ENCODE measurements around the gene ITPA.
A peak's percentile ranks its signal among the peaks of the same experiment; 100 is the strongest.

The ITPA gene

GRCh38 chr20:3209257-3209945 lies at the start of gene ITPA:
Gene ITPA, plus strand, starts transcription at chr20:3209498. Its CDS starts 54 bp downstream, at chr20:3209552.
- peak; percentile 64 for DNase-seq

- DNase-seq, result no peak
Measured at GRCh38 chr20:3160418-3160817, 48.9 kb upstream of the ITPA start.

DNA sequence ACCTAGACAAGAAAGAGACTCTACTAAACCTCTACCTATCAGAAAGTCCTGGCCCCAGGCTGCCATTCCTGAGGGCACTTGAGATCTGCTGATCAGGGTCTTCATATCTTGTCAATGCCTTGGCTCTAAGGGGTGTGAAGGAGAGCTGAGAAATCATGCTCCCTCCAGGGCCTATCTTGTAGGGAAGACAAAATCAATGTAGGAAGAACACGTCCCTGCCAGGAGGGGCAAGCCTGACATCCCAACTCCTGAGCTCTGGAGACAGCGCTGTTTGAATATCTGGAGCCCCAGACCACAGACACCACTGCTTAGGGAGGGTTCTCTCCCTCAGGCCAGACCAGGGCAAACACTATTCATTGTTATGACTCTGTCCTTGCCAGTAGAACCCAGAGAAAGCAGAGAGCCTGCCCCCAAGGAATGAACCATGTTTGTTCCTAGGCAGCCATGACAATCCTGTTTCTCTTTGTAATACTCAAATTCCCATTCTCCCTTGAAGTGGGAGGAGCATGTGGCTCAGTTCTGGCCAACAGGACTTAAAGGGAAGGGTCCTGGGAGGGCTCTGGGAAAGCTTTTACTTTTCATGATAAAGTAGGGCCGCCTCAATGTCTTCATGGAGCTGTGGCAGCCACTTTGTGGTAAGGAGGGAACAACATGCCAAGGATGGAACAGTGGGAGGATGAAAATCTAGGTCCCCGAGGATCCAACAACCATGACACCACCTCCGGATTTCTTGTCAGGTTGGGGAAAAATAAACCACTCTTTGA lies 47.8 kb upstream of the ITPA start:
- DNase-seq, result no peak

DNA sequence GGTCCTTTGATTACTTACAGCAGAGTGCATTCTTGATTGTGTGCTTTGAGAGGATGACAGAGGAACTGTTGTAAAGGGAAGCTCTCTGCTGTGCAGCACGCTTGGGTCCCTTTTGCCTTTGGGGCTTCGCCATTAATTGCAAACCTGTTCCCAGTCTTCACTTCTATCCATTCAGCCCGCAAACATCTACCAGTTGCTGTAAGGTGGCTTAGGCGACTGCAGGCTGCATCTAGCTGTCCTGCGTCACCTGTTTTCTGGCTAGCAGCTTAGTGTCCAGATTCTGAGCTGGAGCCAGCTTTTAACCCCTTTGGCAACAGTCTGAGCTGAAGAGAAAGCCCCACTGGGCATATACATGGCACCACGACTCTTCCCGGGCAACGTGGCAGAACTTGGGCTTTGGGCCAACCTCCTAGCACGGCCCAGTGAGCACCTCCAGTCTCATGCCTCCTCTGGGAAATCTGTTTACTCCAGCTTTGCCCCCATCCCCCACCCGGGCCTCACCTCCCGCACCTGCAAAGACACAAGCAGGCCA lies 47.2 kb upstream of the ITPA start:
- no peak for DNase-seq

- DNase-seq, result no peak
Measured at GRCh38 chr20:3163099-3164042, 45.9 kb upstream of the ITPA start.

DNA sequence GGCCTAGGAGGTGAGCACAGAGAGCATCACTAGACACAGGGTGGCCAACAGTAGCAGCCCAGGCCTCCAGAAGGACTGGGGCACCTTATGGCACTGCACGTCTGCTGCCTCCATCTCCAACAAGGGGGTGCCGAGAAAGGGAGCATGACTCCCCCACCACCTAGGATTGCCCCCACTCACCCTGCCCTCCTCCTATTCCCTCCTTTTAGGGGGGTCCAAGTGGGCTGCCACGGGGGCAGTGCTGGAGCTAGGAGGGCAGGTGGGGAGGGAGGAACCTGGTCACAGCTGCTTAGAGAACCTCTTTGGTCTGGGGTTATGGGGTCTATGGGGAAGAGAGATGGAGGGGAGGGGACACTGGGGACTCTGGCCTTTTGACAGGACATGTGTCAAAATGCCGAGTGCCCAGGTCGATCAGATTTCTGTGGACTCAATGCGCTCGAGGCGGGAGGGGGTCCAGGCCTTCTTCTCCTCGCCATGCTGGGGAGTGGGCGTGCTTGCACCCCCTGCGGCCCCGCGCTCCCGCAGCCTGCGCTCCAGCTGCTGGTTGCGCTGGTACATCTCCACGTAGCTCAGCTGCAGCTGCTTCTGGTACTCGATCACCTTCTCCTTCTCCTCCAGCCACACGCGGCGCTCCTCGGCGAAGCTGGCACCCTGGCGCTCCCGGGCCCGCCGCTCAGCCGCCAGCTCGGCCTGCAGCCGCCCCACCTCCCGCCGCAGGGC lies 45.1 kb upstream of the ITPA start:
- DNase-seq, result no peak

GRCh38 chr20:3164763-3165410 lies 44.4 kb upstream of the ITPA start:
- no peak for DNase-seq

- no peak for DNase-seq
Measured at GRCh38 chr20:3165473-3166337, 43.6 kb upstream of the ITPA start.

DNA sequence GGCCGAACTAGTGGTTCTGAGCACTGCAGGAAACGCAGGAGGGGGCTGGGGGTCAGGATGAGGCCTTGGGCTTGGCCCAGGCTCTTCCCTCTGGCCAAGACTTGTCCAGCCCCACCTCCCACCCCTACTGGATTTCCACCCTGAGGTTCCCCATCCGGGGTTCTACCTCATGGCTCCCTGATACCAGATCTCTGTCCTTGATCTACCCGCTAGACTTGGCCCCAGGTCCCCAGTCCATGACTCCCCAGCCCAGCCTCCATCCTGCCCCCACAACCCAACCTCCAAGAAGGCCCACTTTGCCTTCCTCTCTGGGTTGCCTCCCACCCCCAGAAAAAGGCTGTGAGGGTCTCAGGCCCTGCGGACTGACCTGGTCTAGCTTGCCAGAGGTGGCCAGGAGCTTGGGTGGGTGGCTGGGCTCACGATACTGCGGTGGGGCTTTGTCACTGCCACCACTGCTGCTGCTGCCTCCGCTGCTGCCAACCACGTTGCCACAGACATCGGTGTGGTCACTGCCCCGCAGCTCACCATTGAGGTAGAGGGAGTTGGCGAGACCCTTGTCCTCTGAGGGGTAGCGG lies 42.9 kb upstream of the ITPA start:
- no peak for DNase-seq

DNA sequence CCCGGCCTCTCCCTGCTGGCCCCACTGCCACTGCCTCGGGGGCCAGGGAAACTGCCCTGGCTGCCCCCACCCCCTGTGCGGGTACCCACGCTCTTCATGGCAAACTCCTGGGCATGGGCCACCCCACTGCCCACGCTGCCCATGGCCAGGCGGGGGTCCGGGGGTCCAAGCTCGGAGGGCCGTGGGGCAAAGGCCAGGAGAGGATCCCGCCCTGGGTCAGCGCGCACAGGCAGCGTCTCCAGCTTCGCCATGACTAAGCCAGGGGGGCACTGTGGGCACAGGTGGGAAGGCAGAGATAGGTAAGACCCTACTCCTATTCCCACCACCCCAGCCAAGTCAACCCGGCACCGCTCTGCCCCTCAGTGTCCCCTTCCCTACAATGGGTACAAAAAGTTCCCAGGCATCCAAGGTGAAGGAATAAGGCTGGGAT lies 42.4 kb upstream of the ITPA start:
- no peak for DNase-seq

DNA sequence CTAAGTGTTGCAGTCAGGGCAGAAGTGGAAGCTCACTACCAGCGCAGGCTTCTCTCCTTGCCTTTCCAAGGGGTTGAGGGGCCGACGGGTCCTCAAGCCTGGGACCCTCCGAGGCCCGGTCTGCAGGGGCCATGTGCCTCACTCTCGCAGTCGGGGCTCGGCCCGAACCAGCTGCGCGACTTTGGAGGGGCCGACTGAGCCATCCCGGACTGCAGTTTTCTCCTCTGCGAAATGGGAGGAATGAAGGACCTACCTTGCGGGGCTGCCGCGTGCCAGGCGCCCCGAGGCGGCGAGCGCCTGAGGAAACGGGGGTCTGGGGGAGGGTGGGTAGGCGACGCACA lies 41.6 kb upstream of the ITPA start:
- DNase-seq, result no peak

- no peak for DNase-seq
Measured at GRCh38 chr20:3168079-3168828, 41.0 kb upstream of the ITPA start.

GRCh38 chr20:3168829-3169590 lies 40.3 kb upstream of the ITPA start:
- DNase-seq, result no peak

- DNase-seq, result no peak
Measured at GRCh38 chr20:3171391-3172125, 37.7 kb upstream of the ITPA start.

DNA sequence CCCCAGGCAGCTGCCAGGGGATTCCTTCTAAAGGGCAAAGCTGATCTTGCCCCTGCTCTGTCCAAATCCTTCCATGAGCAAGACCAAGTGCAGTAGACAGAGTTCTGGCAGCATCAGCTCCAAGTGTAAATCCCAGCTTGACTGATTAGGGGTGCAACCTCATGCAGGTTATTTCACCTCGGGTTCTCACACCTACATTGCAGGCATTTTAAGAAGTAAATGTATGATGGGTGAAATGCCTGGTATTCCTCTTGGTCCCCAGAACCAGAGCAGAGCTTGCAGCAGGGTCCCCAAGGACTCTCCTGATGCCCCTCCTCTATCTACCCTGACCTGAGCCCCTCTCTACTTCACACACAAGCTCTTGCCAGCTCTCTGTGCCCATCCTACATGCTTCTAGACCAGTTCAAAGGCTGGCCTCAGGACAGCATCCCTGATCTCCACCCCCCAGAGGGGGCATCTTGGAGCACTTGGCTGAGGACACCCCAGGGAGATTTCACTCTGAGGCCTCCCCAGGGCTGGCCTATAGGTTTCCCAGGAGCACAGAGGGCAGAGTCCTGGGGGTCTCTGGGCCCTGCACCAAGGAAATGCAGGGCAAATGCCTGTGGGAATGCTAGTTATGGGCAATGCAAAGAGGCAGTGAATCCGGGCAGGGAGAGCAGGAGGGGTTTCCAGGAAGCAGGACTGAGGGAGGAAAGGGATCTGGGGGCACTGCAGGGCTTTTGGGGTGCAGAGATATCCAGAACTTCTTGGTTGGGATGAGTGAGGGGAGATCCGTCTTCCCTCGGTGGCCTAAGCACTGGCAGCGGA lies 37.0 kb upstream of the ITPA start:
- no peak for DNase-seq

- peak; percentile 66 for DNase-seq
Measured at GRCh38 chr20:3172933-3173609, 36.2 kb upstream of the ITPA start, which contains the start of gene LZTS3. Gene LZTS3, minus strand, starts transcription at chr20:3173549. Its CDS starts 6,386 bp downstream, at chr20:3167163.
